HL-60 (cell line): Measurements from ENCODE around the gene PRSS58.

Experiments
- DNase-seq, 2 experiments: peaks; one replicate each; pipeline ENCODE4 v3.0.0-alpha.2; 2010 to 2020; ENCODE audit warnings: low read depth in 1 of 2, low spot score in 1 of 2
- H3K27ac ChIP-seq: fragments of 250-450 bp; sonication (Bioruptor Pico); replicated peaks from 2 replicates; pipeline ENCODE4 v1.5.1; 2020; ENCODE audit warnings: mild to moderate bottlenecking, moderate library complexity
- H3K27me3 ChIP-seq: fragments of 250-450 bp; sonication (Bioruptor Pico); 2 replicates; pipeline ENCODE4 v1.5.1; 2021; ENCODE audit warnings: mild to moderate bottlenecking, moderate library complexity; ENCODE audit not compliant: insufficient read depth, poor library complexity, severe bottlenecking
- H3K4me3 ChIP-seq: replicated peaks from 2 replicates; pipeline ENCODE4 v1.5.1; 2011; ENCODE audit warnings: mild to moderate bottlenecking, control low read depth, low read length; ENCODE audit not compliant: insufficient read depth
- CTCF ChIP-seq: IDR thresholded peaks from one replicate; pipeline ENCODE4 v1.5.1; 2011; ENCODE audit warnings: low read length, control low read depth, inconsistent platforms; ENCODE audit not compliant: insufficient read depth
- GABPA ChIP-seq: IDR thresholded peaks from 2 replicates; pipeline ENCODE4 v1.6.1; 2012; ENCODE audit warnings: low read depth
- POLR2AphosphoS5 ChIP-seq: IDR thresholded peaks from 2 replicates; pipeline ENCODE4 v1.6.1; 2012; ENCODE audit warnings: low read depth
- REST ChIP-seq: IDR thresholded peaks from 2 replicates; pipeline ENCODE4 v1.6.1; 2012; ENCODE audit warnings: low read depth; ENCODE audit not compliant: insufficient replicate concordance
- SPI1 ChIP-seq: IDR thresholded peaks from 2 replicates; pipeline ENCODE4 v1.6.1; 2012; ENCODE audit warnings: low read depth, mild to moderate bottlenecking, borderline replicate concordance

Gene PRSS58

GRCh38 chr7:142250705-142251104 is 7.2 kb downstream of the PRSS58 start:
- H3K27ac ChIP-seq, result no peak overlapping the region
- no peak overlapping the region for H3K4me3 ChIP-seq
- H3K27me3 ChIP-seq, result no peaks in the 10 kb centered on the region
- DNase-seq, result no peak
- TF ChIP-seq REST (no peak), POLR2AphosphoS5 (no peak), GABPA (no peak), SPI1 (no peak), CTCF (no peak)

- Histone ChIP-seq H3K27me3 (no peaks in the 10 kb centered on the region), H3K4me3 (no peak overlapping the region), H3K27ac (no peak overlapping the region)
- no peak for TF ChIP-seq REST
- no peak for TF ChIP-seq SPI1
- no peak for TF ChIP-seq CTCF
- TF ChIP-seq GABPA, result no peak
- no peak for TF ChIP-seq POLR2AphosphoS5
- no peak for DNase-seq
These were observed 7.9 kb downstream of the PRSS58 start for GRCh38 chr7:142249918-142250317.

- no peak overlapping the region for H3K4me3 ChIP-seq
- H3K27ac ChIP-seq, result no peak overlapping the region
- DNase-seq, result no peak
- H3K27me3 ChIP-seq, result no peaks in the 10 kb centered on the region
- TF ChIP-seq POLR2AphosphoS5 (no peak), REST (no peak), SPI1 (no peak), CTCF (no peak), GABPA (no peak)
These were observed 9.4 kb downstream of the PRSS58 start for GRCh38 chr7:142248166-142249160.
